PC-3 (cell line): ENCODE measurements around the gene TARM1. TPM values are rescaled to one million over a fixed set of nuclear protein-coding genes. Genes with fewer than 3 reads are reported as not detected.
A peak's percentile ranks its signal among the peaks of the same experiment; 100 is the strongest.

ENCODE experiments used
- ATAC-seq: fragments of 200-7000 bp; cut with Tn5 transposase; 2 replicates; pipeline ENCODE4 v1.9.1; 2020; ENCODE audit warnings: mild to moderate bottlenecking, moderate library complexity
- BruUV-seq: library from RNA; stranded (reverse); fragments of 400-500 nt; replicated peaks from 2 replicates; lab custom pipeline; 2021; lab: Mats Ljungman, UMichigan
- CTCF ChIA-PET: fragments of 300-600 bp; sonication (Branson Sonifier 250); formaldehyde crosslinking; loops from one replicate; lab custom pipeline; 2022; ENCODE audit warnings: antibody characterized with exemption; lab: Charles Lee
- POLR2A ChIA-PET: fragments of 300-600 bp; sonication (Branson Sonifier 250); formaldehyde crosslinking; loops from one replicate; lab custom pipeline; 2022; ENCODE audit warnings: antibody characterized with exemption; ENCODE audit not compliant: unreplicated experiment; lab: Charles Lee
- DNase-seq: peaks from one replicate; pipeline ENCODE4 v3.0.0-alpha.2; 2015
- H2AFZ ChIP-seq: fragments of 300-600 bp; sonication (generic); 2 replicates; pipeline ENCODE4 v1.6.0; 2016; ENCODE audit warnings: antibody characterized with exemption, low read length
- H3F3A ChIP-seq: fragments of 300-600 bp; sonication (generic); one replicate; pipeline ENCODE4 v1.6.0; 2017; ENCODE audit warnings: antibody characterized with exemption, low read length, control low read depth, mild to moderate bottlenecking; ENCODE audit not compliant: unreplicated experiment
- H3K27ac ChIP-seq: fragments of 300-600 bp; sonication (generic); 2 replicates; pipeline ENCODE4 v1.5.1; 2016; ENCODE audit warnings: mild to moderate bottlenecking, low read length
- H3K27me3 ChIP-seq: fragments of 300-600 bp; sonication (generic); 2 replicates; pipeline ENCODE4 v1.6.1; 2016; ENCODE audit warnings: low read length, mixed read lengths
- H3K36me3 ChIP-seq: fragments of 300-600 bp; sonication (generic); 2 replicates; pipeline ENCODE4 v1.6.1; 2016; ENCODE audit warnings: low read depth, mixed run types, low read length, mixed read lengths
- H3K4me1 ChIP-seq: fragments of 300-600 bp; sonication (generic); 2 replicates; pipeline ENCODE4 v1.5.1; 2016; ENCODE audit warnings: low read length; ENCODE audit not compliant: insufficient read depth
- H3K4me2 ChIP-seq: fragments of 300-600 bp; sonication (generic); 2 replicates; pipeline ENCODE4 v1.6.0; 2016; ENCODE audit warnings: low read length
- H3K4me3 ChIP-seq: fragments of 300-600 bp; sonication (generic); 2 replicates; pipeline ENCODE4 v1.5.1; 2016; ENCODE audit warnings: mild to moderate bottlenecking, low read length, mixed read lengths
- H3K79me2 ChIP-seq: fragments of 300-600 bp; sonication (generic); 2 replicates; pipeline ENCODE4 v1.6.1; 2017; ENCODE audit warnings: low read length, mixed read lengths
- H3K9ac ChIP-seq: fragments of 300-600 bp; sonication (generic); 2 replicates; pipeline ENCODE4 v1.6.0; 2016; ENCODE audit warnings: mild to moderate bottlenecking, low read length
- H3K9me2 ChIP-seq: fragments of 300-600 bp; sonication (generic); replicated peaks from 2 replicates; pipeline ENCODE4 v1.6.1; 2016; ENCODE audit warnings: mixed run types, low read length, mixed read lengths
- H3K9me3 ChIP-seq: fragments of 300-600 bp; sonication (generic); 2 replicates; pipeline ENCODE4 v1.6.1; 2016; ENCODE audit warnings: low read length, mixed read lengths
- H4K20me1 ChIP-seq: fragments of 300-600 bp; sonication (generic); 2 replicates; pipeline ENCODE4 v1.6.1; 2016; ENCODE audit warnings: low read length, mixed read lengths
- CTCF ChIP-seq: fragments of 300-600 bp; sonication (generic); conservative IDR thresholded peaks from 2 replicates; pipeline ENCODE4 v1.5.1; 2017; ENCODE audit warnings: antibody characterized with exemption, low read depth, mild to moderate bottlenecking, low read length
- EZH2 ChIP-seq: fragments of 300-600 bp; sonication (generic); IDR thresholded peaks from one replicate; pipeline ENCODE4 v1.6.1; 2017; ENCODE audit warnings: antibody characterized with exemption, mild to moderate bottlenecking, low read length; ENCODE audit not compliant: unreplicated experiment
- EZH2phosphoT487 ChIP-seq: fragments of 300-600 bp; sonication (generic); IDR thresholded peaks from 2 replicates; pipeline ENCODE4 v1.6.1; 2018; ENCODE audit warnings: mild to moderate bottlenecking, antibody characterized with exemption, low read length, borderline replicate concordance
- intact Hi-C: fragments of 100-400 bp; cut with micrococcal nuclease; formaldehyde crosslinking; loops from 2 replicates; pipeline ENCODE4 v1.9.0; 2023
- total RNA-seq: library from RNA; depleted of rRNA; stranded (reverse); fragments of >200 nt; gene quantifications from 2 replicates; pipeline ENCODE4 v1.2.3, GENCODE V29; 2014

TARM1 gene
- total RNA-seq, 1 experiment from 2014 or later = not detected

- POLR2A ChIA-PET = interaction anchor here (0.6 to 1.0 kb wide), 2 partner anchors 44 to 77 kb away, joined by 3 to 4 read pairs; no protein-coding TSS in a partner anchor
- H3K9ac ChIP-seq = peak overlapping the region; percentile 50
- DNase-seq = peak; percentile 90
These were observed 56.5 kb downstream of the TARM1 start for GRCh38 chr19:54024660-54025059.

GRCh38 chr19:54023191-54023590 lies 58.0 kb downstream of the TARM1 start:
- Histone ChIP-seq H2AFZ (no peak overlapping the region), H3K9ac (no peak overlapping the region), H3K4me1 (peaks cover 42% of the 10 kb centered on the region), H3K27ac (peak overlapping the region; percentile 80; the same call in 1 of the 2 replicates), H4K20me1 (no peaks in the 10 kb centered on the region), H3K79me2 (no peaks in the 10 kb centered on the region), H3K36me3 (no peaks in the 10 kb centered on the region), H3K9me2 (no peaks in the 10 kb centered on the region), H3K9me3 (no peaks in the 10 kb centered on the region), H3F3A (no peaks in the 10 kb centered on the region), H3K4me3 (no peak overlapping the region), H3K4me2 (no peak overlapping the region), H3K27me3 (no peaks in the 10 kb centered on the region)
- intact Hi-C loops = loop anchor here (5.0 kb wide), 1 partner anchor 116 kb away; the partner anchor contains the start of gene CACNG7
- ChIA-PET POLR2A (no interaction called here), CTCF (interaction anchor here (0.6 to 1.2 kb wide), 5 partner anchors 30 to 202 kb away, joined by 3 to 7 read pairs (median 4); no protein-coding TSS in a partner anchor)
- TF ChIP-seq EZH2 = no peak
- TF ChIP-seq CTCF = no peak
- no peak for TF ChIP-seq EZH2phosphoT487
- DNase-seq (no peak), ATAC-seq (no peak)
- no TSS peak for BruUV-seq

More at GRCh38 chr19:54024660-54025059, 56.5 kb downstream of the TARM1 start:
- CTCF ChIA-PET = interaction anchor here (0.5 to 1.7 kb wide), 4 partner anchors 16 to 184 kb away, joined by 4 to 16 read pairs (median 5); no protein-coding TSS in a partner anchor
- H3K4me2 ChIP-seq = 0 out of 2 replicates have a peak overlapping the region, but pooled peaks have one; percentile 16
- H2AFZ ChIP-seq = no peak overlapping the region
- no peaks in the 10 kb centered on the region for H3K27me3 ChIP-seq
- H3K36me3 ChIP-seq = no peaks in the 10 kb centered on the region
- peak overlapping the region; percentile 80 for H3K27ac ChIP-seq
- H3K79me2 ChIP-seq = no peaks in the 10 kb centered on the region
- intact Hi-C loops = loop anchor here (1.0 to 5.0 kb wide), 4 partner anchors 43 to 182 kb away; partner anchors contain the start of gene CACNG7
- H3K4me1 ChIP-seq = peaks cover 33% of the 10 kb centered on the region
- H3K9me2 ChIP-seq = no peaks in the 10 kb centered on the region
- no TSS peak for BruUV-seq
- ATAC-seq = peak; percentile 37
- no peak overlapping the region for H3K4me3 ChIP-seq
- no peak for TF ChIP-seq CTCF
- TF ChIP-seq EZH2phosphoT487 = no peak
- TF ChIP-seq EZH2 = no peak
- H3K9me3 ChIP-seq = no peaks in the 10 kb centered on the region
- no peaks in the 10 kb centered on the region for H4K20me1 ChIP-seq
- no peaks in the 10 kb centered on the region for H3F3A ChIP-seq

GRCh38 chr19:54021932-54022331 lies 59.2 kb downstream of the TARM1 start:
- Histone ChIP-seq H3K4me2 (no peak overlapping the region), H3K9ac (no peak overlapping the region), H3K36me3 (no peaks in the 10 kb centered on the region), H2AFZ (no peak overlapping the region), H4K20me1 (no peaks in the 10 kb centered on the region), H3K27me3 (no peaks in the 10 kb centered on the region), H3K4me3 (no peak overlapping the region), H3K9me3 (no peaks in the 10 kb centered on the region), H3K4me1 (peaks cover 42% of the 10 kb centered on the region), H3F3A (no peaks in the 10 kb centered on the region), H3K27ac (no peak overlapping the region; the same call in 1 of the 2 replicates), H3K9me2 (no peaks in the 10 kb centered on the region), H3K79me2 (no peaks in the 10 kb centered on the region)
- no peak for ATAC-seq
- CTCF ChIA-PET = no interaction called here
- intact Hi-C loops = loop anchor here (5.0 kb wide), 1 partner anchor 115 kb away; the partner anchor contains the start of gene CACNG7
- POLR2A ChIA-PET = no interaction called here
- no peak for TF ChIP-seq EZH2
- no TSS peak for BruUV-seq
- no peak for DNase-seq
